Activated CD4-positive, CD25-positive, alpha-beta regulatory T cell (primary cell): ENCODE measurements around the gene SLC29A2.
A peak's percentile ranks its signal among the peaks of the same experiment; 100 is the strongest.
"Not testable (repeated sequence)": the region's sequence is repeated elsewhere in the genome, so short reads cannot be mapped to it uniquely, and the experiment has no call there.

Experiments
- DNase-seq, 4 experiments: peaks; one replicate each; lab custom pipeline; 2025; lab: John Stamatoyannopoulos, UW

The SLC29A2 gene

DNA sequence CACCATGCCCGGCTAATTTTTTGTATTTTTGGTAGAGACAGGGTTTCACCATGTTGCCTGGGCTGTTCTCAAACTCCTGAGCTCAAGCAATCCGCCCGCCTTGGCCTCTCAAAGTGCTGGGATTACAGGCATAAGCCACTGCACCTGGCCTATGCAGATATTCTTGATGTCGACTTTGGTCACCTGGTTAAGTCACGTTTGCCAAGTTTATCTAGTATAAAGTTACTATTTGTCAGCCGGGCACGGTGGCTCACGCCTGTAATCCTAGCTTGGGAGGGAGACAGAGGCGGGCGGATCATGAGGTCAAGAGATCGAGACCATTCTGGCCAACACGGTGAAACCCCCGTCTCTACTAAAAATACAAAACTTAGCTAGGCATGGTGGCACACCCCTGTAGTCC, 12.8 kb upstream of the SLC29A2 start:
- DNase-seq, result not testable (repeated sequence)

DNA sequence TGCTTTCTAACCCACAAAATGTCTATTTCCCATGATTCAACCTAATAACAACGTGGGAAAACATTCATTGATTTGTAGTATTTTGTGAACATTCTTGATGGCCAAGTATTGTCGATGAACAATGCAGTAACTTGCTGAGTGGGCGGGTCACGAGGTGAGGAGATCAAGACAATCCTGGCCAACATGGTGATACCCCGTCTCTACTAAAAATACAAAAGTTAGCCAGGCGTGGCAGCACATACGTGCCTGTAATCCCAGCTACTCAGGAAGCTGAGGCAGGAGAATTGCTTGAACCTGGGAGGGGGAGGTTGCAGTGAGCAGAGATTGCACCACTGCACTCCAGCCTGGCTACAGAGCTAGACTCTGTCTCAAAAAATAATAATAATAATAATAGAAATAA, 8.7 kb upstream of the SLC29A2 start:
- not testable (repeated sequence) for DNase-seq

DNA sequence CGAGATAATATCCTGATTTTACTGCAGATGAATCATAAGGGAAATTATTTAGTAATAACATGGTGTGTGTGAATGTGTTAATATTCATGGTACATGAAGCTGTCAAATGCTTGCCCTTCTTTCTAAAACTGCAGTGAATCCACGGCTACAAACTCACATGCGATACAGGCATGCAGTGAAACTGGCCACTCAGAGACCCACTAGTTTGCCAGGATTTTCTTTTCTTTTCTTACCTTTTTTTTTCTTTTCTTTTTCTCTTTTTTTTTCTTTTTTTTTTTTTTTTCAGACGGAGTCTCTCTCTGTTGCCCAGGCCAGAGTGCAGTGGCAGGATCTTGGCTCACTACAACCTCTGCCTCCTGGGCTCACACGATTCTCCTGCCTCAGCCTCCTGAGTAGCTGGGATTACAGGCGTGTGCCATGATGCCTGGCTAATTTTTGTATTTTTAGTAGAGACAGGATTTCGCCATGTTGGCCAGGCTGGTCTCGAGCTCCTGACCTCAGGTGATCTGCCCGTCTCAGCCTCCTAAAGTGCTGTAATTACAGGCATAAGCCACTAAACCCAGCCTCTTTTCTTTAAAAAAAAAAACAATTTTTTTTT, 2.2 kb upstream of the SLC29A2 start:
- not testable (repeated sequence) for DNase-seq

DNA sequence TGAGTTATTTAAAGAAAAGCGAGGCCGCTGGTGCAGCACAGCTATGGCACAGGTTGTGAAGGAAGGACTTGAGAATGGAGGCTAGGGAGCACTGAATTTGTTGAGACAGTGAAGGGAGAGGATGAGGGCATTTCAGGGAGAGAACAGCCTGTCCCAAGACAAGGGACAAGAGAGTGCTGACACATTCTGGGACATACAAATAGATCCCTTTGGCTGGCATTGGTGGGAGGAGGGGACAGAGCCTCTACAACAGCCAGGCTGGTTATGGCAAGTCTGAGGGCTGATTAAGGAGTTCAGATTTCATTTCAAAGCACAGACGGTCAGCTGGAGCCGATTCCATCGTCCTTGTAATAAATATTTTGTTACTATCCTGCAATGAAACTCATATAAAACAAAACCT, 1.7 kb upstream of the SLC29A2 start:
- DNase-seq, result no peak

DNA sequence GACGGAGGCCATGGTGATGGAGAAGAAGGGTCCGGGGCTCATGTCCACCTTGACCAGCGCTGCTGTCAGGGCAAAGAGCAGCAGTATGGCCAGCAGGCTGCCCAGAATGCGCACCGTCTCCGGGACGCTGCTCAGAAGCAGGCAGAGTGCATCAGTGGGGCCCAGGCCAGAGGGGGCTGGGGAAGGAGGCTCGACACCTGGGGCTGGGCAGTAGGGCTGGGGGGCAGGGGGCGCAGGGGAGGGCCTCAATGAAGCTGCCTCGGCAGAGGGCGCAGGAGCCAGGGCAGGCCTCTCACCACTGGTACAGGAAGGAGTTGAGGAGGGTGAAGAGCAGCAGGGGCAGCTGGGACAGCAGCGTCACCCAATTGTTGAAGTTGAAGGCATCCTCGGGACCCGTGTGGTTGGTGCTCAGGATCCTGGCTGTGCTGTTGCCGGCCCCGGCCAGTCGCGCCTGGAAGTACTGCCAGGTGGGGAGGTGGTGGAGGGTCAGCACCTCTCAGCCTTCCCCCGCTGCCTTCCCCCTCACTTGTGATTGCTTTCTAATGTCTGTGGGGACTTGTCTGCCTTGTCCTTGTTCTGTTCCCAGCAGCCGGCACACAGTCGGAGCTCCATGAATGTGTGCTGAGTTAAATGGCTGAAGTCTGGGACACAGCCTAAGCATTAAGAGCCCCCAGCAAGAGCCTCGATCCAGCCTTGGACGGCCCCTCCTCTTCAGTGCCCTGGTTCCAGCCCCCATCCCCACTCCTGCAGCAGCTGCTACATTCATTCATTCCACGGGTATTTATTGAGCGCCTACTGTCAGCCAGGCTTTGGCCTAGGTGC, 2.3 kb downstream of the SLC29A2 start:
- no peak for DNase-seq

DNA sequence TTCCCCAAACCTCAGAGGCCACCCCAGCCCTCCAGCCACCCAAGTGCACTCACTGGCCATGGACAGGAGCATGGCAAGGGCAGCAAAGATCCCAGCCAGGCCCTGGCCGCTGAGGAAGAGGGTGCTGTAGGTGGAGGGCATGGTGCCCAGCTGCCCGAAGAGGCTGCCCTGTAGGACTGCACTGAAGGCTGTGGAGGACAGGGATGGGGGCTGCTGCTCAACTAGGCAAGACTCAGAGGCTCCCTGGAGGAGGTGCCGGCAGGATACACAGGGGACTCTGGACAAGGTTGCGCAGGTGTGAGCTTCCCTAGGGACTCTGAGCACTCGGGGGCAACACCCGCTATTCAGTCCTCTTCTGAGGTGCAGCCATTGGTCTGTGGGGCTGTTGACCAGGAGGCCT, 3.1 kb downstream of the SLC29A2 start:
- no peak for DNase-seq

DNA sequence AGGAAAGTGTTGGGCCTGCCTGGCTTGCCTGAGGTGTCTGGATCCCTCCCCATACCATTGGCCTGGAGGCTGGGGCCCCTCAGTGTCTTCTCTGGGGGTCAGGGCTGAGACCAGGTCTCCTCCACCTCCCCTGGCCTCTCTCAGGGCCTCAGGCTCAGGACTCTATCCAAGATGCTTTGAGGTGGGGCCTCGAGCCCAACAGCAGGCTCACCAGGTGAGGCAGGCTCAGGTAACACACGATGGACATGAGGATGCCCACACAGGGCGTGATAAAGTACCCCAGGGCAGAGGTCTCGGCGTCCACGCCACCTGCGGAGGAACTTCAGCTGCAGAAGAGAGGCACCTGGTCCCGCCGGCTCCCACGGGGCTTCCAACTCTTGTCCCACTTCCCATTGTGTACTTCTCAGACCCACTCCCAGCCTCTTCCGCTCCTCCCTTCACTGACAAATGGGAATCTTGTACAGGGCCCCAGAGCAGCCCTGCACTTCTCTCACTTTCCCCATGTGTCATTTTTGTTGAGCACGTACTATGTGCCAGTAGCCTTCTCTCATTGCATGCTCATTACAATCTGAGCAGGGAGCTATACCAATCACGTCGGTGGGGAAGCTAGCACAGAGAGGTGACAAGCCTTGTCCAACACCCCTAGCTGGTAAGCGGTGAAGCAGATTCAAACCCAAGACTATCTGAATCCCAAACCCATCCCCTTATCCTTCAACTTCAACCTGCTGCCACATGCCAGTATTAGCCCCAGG, 3.8 kb downstream of the SLC29A2 start:
- DNase-seq, result no peak

DNA sequence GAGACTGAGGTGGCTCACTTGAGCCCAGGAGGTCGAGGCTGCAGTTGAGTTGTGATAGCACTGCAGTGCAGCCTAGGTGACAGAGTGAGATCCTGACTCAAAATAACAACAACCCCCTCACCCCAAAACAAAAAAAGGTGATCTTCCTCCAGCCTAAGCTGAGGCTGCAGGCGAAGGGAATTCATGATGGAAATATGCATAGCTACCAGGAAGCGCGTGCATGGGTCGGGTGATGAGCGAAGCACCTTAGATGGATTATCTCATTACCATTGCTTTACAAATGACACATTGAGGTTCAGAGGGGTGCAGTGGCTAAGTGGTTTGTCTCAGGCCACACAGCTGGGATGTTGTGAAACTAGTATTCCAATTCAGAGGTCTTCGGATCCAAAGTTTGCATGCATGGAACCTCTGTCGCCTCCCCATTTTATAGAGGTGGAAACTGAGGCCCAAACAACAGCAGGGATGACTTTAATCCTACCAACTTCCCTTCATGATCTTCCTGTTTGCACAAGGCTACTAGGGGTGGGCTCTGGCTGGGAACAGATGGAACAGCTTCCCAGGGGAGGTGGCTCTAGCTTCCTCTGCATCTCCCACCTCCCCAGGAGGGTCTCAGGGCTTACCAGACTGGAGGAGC, 4.6 kb downstream of the SLC29A2 start:
- no peak for DNase-seq

DNA sequence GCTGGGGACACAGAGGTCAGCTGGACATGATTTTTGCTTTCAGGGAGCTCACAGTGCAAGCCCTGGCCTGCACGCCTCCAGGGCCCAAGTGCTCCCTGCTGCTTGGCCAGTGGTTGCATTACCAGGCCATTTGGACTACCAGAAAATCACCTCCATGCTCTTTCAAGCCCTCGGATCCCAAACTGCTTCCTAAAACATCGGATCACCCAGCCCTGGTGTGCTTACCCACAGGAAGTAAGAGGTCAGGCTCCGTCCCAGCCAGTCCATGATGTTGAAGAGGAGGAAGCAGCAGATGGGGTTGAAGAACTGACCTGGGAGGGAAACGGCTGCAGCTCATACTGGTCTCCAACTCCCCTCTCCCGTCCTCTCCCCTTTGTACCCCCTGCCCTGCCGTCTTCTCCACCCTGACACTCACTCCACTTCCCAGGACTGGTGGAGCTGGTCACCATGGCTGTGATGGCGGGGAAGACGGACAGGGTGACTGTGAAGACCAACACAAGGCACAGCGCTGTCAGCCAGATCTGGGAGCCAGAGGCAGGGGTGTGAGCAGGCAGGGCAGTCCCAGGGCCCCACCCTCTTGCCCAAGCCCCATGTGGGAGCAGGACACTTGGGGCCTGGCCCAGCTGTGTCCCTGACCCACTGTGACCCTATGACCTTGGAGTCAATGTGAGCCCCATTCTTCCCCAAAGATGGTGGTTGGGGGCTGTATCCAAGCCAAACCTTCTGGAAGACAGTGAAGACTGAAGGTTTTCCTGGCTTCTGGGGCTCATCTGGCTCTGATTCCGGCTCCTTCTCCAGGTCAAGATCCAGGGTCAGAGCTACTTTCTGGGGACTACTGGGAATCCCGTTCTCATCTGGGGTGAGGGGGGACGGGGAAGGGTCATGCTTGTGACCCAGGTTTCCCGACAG, 5.6 kb downstream of the SLC29A2 start:
- no peak for DNase-seq

DNA sequence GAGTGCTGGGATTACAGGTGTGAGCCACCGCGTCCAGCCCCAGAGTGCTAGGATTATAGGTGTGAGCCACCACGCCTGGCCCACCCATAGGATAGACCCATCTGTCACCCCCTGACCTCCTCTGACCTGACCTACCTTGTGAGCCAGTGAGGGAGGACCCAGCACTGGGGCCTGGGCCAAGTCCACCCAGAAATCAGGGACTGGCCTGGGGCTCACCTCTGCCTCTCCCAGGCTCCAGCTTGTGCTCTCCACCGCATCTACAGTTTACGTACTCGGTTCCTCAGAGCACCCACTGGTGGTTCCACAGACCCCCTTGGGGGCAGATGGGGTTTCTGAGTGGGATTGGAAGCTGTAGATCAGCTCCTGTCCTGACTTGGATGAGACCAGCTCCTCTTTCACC, 6.4 kb downstream of the SLC29A2 start:
- no peak for DNase-seq

DNA sequence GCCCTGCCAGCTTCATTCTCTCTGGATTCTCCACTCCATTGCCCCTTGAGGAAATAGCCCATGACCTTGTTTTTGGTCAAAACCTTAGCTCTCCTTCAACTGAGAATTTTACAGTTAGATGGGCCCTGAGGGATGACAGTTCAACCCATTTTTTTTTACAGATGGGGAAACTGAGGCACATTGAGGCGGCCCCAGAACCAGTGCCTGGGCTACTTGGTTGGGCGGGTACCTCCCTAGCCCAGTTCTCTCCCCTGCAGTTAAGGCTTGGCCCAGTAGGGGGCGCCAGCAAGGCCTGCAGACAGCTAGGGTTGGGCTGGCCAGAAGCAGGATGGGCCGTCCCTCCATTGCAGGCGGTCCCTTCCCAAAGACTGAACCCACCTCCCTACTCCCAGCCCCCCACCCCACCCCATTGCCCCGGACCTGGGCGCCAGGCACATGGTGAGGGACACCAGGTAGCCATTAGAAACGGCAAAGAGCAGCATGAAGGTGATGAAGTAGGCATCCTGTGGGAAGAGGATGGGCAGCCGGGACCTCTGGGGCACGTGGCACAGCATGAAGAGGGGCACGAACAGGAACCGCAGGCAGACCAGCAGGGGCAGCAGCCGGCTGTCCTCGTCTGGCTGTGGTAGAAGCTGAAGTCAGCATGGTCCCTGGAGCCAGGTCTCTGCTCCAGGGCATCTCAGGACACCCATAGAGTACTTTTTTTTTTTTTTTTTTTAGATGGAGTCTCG, 7.6 kb downstream of the SLC29A2 start:
- peak; percentile 22 to 61 (median 44) for DNase-seq

DNA sequence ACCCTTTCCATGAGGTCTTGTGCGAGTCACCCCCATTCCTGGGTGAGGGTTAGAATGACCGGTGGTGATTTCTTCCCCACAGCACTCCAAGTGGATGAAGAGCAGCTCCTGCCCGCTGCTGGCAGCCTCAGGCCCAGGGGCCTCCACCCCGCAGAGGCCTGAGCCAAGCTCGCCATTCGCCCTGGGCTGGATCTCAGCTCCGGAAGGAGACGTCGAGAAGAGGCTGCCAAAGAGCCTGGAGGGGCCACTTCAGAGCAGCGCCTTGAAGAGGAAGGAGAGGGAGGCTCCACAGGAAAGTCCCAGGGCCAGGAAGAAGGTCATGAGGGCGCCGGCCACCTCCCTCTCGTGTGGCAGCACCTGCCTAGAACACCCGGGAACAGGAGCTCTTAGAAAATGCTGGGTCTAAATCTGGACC, 8.4 kb downstream of the SLC29A2 start:
- no peak for DNase-seq

DNA sequence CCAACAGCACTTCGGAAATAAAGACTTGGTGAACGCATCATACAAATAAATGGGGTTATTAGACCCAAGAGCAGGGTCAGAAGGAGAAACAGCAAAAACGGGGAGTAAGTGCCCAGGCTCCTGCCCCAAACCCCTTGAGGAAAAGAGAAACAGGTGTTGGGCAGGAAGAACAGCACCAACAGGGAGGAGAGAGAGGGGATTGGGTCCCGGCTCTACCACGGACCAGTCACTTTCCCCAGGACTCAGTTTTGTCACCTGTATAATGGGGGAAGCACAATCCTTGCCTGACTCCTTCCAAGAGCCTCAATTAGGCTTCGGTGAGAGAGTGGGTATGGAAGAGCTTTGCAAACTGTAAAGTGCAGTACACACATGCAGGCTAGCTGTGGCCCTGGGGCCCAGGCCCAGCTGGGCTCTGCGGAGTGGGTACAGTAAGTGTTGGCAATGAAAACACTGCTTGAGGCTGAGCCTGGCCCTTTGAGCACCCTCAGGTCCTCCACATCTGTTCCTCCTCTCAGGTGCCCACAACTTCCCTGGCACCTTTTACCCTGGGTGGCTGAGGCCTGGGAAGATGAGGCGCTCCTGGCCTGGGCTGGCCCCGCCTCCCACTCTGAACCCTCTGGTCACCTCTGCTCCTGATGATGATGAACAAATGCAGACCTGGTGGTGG, 8.9 kb downstream of the SLC29A2 start:
- no peak for DNase-seq

DNA sequence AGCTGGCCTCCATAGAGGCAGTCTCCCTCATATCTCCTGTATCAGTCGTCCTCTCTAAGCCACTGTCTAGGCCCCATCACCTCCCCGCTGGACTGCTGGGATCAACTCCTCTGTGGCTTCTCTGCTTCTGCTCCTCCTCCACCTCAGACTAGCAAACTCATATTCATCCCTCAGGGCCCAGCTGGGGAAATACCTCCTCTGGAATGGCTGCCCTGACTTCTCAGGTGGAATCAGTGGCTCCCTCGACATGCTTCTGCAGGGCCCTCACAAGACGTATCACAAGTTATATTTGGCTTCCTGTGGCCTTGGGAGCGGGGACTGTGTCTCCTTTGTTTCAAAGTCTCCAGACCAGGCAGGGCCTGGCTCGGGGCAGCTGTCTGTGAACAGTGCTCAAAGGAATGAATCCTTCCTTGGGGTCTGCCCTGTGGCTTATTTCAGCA, 10.0 kb downstream of the SLC29A2 start:
- no peak for DNase-seq

DNA sequence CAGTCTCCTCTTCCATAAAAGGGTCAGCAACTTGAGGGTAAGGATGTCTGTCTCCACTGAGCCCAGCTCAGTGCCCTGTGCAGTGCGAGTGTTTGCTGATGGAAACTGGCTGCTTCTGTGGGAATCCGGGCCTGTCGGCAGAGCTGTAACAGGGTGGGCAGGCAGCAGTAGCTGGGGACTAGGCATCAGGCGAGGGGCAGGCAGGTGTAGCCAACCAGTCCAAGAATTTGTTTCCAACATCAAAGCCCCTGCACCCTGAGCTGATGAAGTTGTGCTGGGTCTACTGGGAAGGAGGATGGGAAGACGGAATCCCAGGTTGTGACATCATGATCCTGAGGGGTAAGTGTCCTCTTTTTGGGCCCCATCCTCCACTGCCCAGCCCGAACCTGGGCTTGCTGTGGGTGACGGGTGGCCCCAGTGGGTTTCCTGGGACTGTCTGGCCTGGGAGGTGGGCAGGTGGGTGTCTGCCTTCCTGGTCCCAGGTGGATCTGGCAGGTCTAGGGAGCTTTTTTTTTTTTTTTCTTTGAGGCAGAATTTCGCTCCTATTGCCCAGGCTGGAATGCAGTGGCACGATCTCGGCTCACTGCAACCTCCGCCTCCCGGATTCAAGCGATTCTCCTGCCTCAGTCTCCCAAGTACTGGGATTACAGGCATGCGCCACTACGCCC, 11.0 kb downstream of the SLC29A2 start:
- no peak for DNase-seq

DNA sequence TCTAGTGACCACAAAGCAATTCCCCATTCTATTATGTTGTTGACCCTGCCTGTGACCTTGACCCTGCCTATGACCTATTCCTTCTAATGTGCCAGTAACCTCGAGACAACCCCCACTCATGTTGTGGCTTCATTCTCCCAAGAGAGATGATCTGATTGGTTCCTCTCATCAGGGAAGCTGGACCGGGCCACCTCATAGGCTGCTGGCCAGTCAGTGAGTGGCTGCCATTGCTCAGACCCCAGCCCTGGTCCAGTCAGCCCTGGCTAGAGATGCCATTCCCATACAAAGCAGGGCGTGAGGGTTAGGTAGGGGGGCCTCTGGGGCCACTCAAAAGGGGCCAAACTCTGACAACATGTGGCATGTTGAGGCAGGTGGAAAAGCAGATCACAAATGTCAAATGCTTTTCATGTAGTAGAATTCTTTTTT, 11.9 kb downstream of the SLC29A2 start:
- DNase-seq, result no peak

DNA sequence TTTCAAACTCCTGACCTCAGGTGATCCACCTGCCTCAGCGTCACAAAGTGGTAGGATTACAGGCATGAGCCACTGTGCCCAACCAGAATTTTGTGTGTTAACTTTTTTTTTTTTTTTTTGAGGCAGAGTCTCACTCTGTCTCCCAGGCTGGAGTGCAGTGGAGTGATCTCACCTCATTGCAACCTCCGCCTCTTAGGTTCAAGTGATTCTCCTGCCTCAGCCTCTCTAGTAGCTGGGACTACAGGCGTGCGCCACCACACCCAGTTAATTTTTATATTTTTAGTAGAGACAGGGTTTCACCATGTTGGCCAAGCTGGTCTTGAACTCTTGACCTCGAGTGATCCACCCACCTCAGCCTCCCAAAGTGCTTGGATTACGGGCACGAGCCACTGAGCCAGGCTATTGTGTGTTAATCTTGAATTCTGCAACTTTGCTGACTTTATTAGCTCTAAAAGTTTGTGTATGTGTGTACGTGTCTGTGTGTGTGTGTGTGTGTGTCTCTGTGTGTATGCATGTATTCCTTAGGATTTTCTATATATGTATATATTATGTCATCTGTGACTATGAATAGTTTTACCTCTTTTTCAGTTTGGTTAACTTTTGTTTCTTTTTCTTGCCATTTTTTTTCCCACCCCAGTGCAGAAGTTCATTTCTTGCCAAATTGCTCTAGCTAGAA, 20.9 kb downstream of the SLC29A2 start:
- not testable (repeated sequence) for DNase-seq

DNA sequence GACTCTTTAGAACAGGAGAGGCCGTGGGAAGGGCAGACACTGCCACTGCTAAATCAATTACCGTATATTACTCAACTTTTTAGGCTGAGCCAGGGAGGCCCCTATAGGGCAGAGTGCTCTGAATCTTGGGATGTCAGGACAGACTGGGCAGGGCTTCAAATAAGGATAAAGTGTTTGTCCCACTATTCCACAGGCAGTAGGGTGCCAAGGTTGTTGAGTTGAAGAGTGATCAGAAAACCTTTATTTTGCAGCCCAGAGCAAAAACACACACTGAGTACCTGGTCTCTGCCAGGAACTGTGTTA, 22.5 kb downstream of the SLC29A2 start:
- DNase-seq, result no peak
